Astrocyte (in vitro differentiated cells and primary cell): ENCODE results near the gene ATG101. TPM values are rescaled to one million over a fixed set of nuclear protein-coding genes. Genes with fewer than 3 reads are reported as not detected.
A peak's percentile ranks its signal among the peaks of the same experiment; 100 is the strongest.

Experiments used
- DNase-seq: peaks from one replicate; pipeline ENCODE4 v3.0.0-alpha.2; 2010; ENCODE audit warnings: low read depth
- FAIRE-seq: peaks from 2 replicates; lab custom pipeline; 2011; peaks lifted over from hg19 to GRCh38; lab: Jason Lieb, UNC
- H2AFZ ChIP-seq: 2 replicates; pipeline ENCODE4 v1.6.0; 2012; ENCODE audit warnings: low read depth, low read length, inconsistent platforms
- H3K27ac ChIP-seq: 2 replicates; pipeline ENCODE4 v1.5.1; 2011; ENCODE audit warnings: low read depth, low read length, inconsistent platforms
- H3K27me3 ChIP-seq: 2 replicates; pipeline ENCODE4 v1.6.0; 2011; ENCODE audit warnings: low read length, inconsistent platforms; ENCODE audit not compliant: insufficient read depth
- H3K36me3 ChIP-seq: 2 replicates; pipeline ENCODE4 v1.5.1; 2011; ENCODE audit warnings: low read length, inconsistent platforms; ENCODE audit not compliant: insufficient read depth
- H3K4me1 ChIP-seq: 2 replicates; pipeline ENCODE4 v1.5.1; 2011; ENCODE audit warnings: low read length, inconsistent platforms; ENCODE audit not compliant: insufficient read depth
- H3K4me2 ChIP-seq: 2 replicates; pipeline ENCODE4 v1.6.0; 2012; ENCODE audit warnings: low read length, inconsistent platforms
- H3K4me3 ChIP-seq: 2 replicates; pipeline ENCODE4 v1.5.1; 2011; ENCODE audit warnings: low read depth, mild to moderate bottlenecking, low read length, inconsistent platforms; ENCODE audit not compliant: insufficient read depth
- H3K79me2 ChIP-seq: 2 replicates; pipeline ENCODE4 v1.6.0; 2012; ENCODE audit warnings: mild to moderate bottlenecking, low read length, inconsistent platforms; ENCODE audit not compliant: insufficient read depth
- H3K9ac ChIP-seq: 2 replicates; pipeline ENCODE4 v1.6.0; 2012; ENCODE audit warnings: mild to moderate bottlenecking, low read length, inconsistent platforms
- H3K9me3 ChIP-seq: 2 replicates; pipeline ENCODE4 v1.5.1; 2012; ENCODE audit warnings: low read depth, mild to moderate bottlenecking, low read length, inconsistent platforms; ENCODE audit not compliant: insufficient read depth
- H4K20me1 ChIP-seq: 2 replicates; pipeline ENCODE4 v1.6.0; 2012; ENCODE audit warnings: low read length, inconsistent platforms; ENCODE audit not compliant: insufficient read depth
- H3K27ac Mint-ChIP-seq: one replicate; pipeline ENCODE4 v1.8.0; 2021; ENCODE audit warnings: mild to moderate bottlenecking, mixed read lengths; ENCODE audit not compliant: unreplicated experiment
- H3K27me3 Mint-ChIP-seq: one replicate; pipeline ENCODE4 v1.8.0; 2021; ENCODE audit warnings: low read depth, mixed read lengths; ENCODE audit not compliant: unreplicated experiment
- H3K36me3 Mint-ChIP-seq: one replicate; pipeline ENCODE4 v1.8.0; 2021; ENCODE audit warnings: low read depth, mixed read lengths; ENCODE audit not compliant: unreplicated experiment
- H3K4me1 Mint-ChIP-seq: one replicate; pipeline ENCODE4 v1.8.0; 2021; ENCODE audit warnings: low read depth, mixed read lengths; ENCODE audit not compliant: unreplicated experiment
- H3K4me3 Mint-ChIP-seq: one replicate; pipeline ENCODE4 v1.8.0; 2021; ENCODE audit warnings: mild to moderate bottlenecking, moderate library complexity, mixed read lengths; ENCODE audit not compliant: unreplicated experiment
- H3K9me3 Mint-ChIP-seq: one replicate; pipeline ENCODE4 v1.8.0; 2021; ENCODE audit warnings: mild to moderate bottlenecking, mixed read lengths; ENCODE audit not compliant: unreplicated experiment
- CTCF ChIP-seq: IDR thresholded peaks from 2 replicates; pipeline ENCODE4 v1.5.1; 2011; ENCODE audit warnings: low read depth, mild to moderate bottlenecking, inconsistent platforms, low read length, moderate library complexity; ENCODE audit not compliant: insufficient read depth
- EZH2 ChIP-seq: IDR thresholded peaks from 2 replicates; pipeline ENCODE4 v1.6.1; 2012; ENCODE audit warnings: mild to moderate bottlenecking, low read length, inconsistent platforms; ENCODE audit not compliant: insufficient read depth
- total RNA-seq: library from RNA; stranded (reverse); gene quantifications from 2 replicates; pipeline ENCODE4 v1.2.1, GENCODE V29; 2021

ATG101 gene
- total RNA-seq, 1 donor from 2014 or later: 54.2 TPM

GRCh38 chr12:52056801-52057637 is 12.8 kb upstream of the ATG101 start:
- no peak overlapping the region for H3K4me2 ChIP-seq
- H3K9ac ChIP-seq: no peak overlapping the region
- H3K36me3 Mint-ChIP-seq: no peaks in the 10 kb centered on the region
- peaks cover 10% of the 10 kb centered on the region for H3K27me3 Mint-ChIP-seq
- no peaks in the 10 kb centered on the region for H3K36me3 ChIP-seq
- no peak overlapping the region for H3K4me3 Mint-ChIP-seq
- no peaks in the 10 kb centered on the region for H3K79me2 ChIP-seq
- no peaks in the 10 kb centered on the region for H3K27me3 ChIP-seq
- H3K4me1 Mint-ChIP-seq: no peaks in the 10 kb centered on the region
- DNase-seq (peak; percentile 32), FAIRE-seq (no peak)
- H4K20me1 ChIP-seq: peaks cover 26% of the 10 kb centered on the region
- no peak overlapping the region for H2AFZ ChIP-seq
- no peak overlapping the region for H3K27ac Mint-ChIP-seq
- no peaks in the 10 kb centered on the region for H3K4me1 ChIP-seq
- TF ChIP-seq CTCF (no peak), EZH2 (no peak)
- H3K9me3 Mint-ChIP-seq: no peaks in the 10 kb centered on the region
- no peaks in the 10 kb centered on the region for H3K9me3 ChIP-seq
- no peak overlapping the region for H3K4me3 ChIP-seq
- no peak overlapping the region for H3K27ac ChIP-seq

GRCh38 chr12:52057638-52058576 is 11.9 kb upstream of the ATG101 start:
- no peak overlapping the region for H3K27ac Mint-ChIP-seq
- DNase-seq (no peak), FAIRE-seq (no peak)
- no peak overlapping the region for H3K4me3 Mint-ChIP-seq
- H3K27me3 ChIP-seq: no peaks in the 10 kb centered on the region
- peaks cover 17% of the 10 kb centered on the region for H4K20me1 ChIP-seq
- H2AFZ ChIP-seq: no peak overlapping the region
- no peaks in the 10 kb centered on the region for H3K9me3 Mint-ChIP-seq
- H3K36me3 ChIP-seq: no peaks in the 10 kb centered on the region
- no peaks in the 10 kb centered on the region for H3K4me1 ChIP-seq
- peaks cover 12% of the 10 kb centered on the region for H3K27me3 Mint-ChIP-seq
- no peak overlapping the region for H3K4me3 ChIP-seq
- H3K79me2 ChIP-seq: no peaks in the 10 kb centered on the region
- no peak overlapping the region for H3K27ac ChIP-seq
- no peak overlapping the region for H3K4me2 ChIP-seq
- H3K36me3 Mint-ChIP-seq: no peaks in the 10 kb centered on the region
- no peaks in the 10 kb centered on the region for H3K9me3 ChIP-seq
- no peak overlapping the region for H3K9ac ChIP-seq
- H3K4me1 Mint-ChIP-seq: no peaks in the 10 kb centered on the region
- TF ChIP-seq CTCF: no peak
- no peak for TF ChIP-seq EZH2
